ENCODE measurements around the gene CNTN5. TPM values are rescaled to one million over a fixed set of nuclear protein-coding genes. Genes with fewer than 3 reads are reported as not detected.
A peak's percentile ranks its signal among the peaks of the same experiment; 100 is the strongest.

CNTN5 gene
- total RNA-seq, 1 experiment from 2014 or later, result not detected

- Histone ChIP-seq H4K8ac (replicated peaks; ENCODE audit: insufficient read length, low read depth, low read length) (no peak overlapping the region), H3K27me3 (ENCODE audit: insufficient read depth, low read length) (no peaks in the 10 kb centered on the region), H2BK120ac (ENCODE audit: low read depth, low read length, poor library complexity, severe bottlenecking) (no peak overlapping the region), H3K18ac (ENCODE audit: insufficient read length, low read depth, low read length) (no peak overlapping the region), H3K4me1 (ENCODE audit: insufficient read depth, low read length) (no peaks in the 10 kb centered on the region), H2BK15ac (ENCODE audit: low read depth, low read length) (no peak overlapping the region), H2BK20ac (ENCODE audit: low read depth, low read length, poor library complexity, severe bottlenecking) (no peak overlapping the region), H3K14ac (ENCODE audit: insufficient read depth, low read length) (no peak overlapping the region), H3K23me2 (ENCODE audit: insufficient read length, low read depth, low read length, poor library complexity, severe bottlenecking) (no peaks in the 10 kb centered on the region), H3K79me1 (ENCODE audit: insufficient read depth, low read depth, low read length, poor library complexity, severe bottlenecking) (no peaks in the 10 kb centered on the region), H4K91ac (ENCODE audit: insufficient read length, low read depth, low read length) (no peak overlapping the region), H3K4ac (ENCODE audit: low read depth, low read length) (no peak overlapping the region), H3K9me3 (ENCODE audit: control insufficient read depth, low read depth, low read length) (no peaks in the 10 kb centered on the region), H2BK5ac (ENCODE audit: insufficient read length, low read length) (no peak overlapping the region), H3K9ac (ENCODE audit: extremely low read depth, insufficient read length, low read length) (no peak overlapping the region), H2BK12ac (ENCODE audit: insufficient read length, low read depth, low read length) (no peak overlapping the region), H3K79me2 (ENCODE audit: insufficient read depth, low read length) (no peaks in the 10 kb centered on the region), H2AK5ac (ENCODE audit: insufficient read length, low read length) (no peak overlapping the region), H4K20me1 (ENCODE audit: control insufficient read depth, insufficient read depth, insufficient read length) (no peaks in the 10 kb centered on the region), H4K5ac (ENCODE audit: insufficient read length, low read depth, low read length) (no peak overlapping the region), H3K27ac (ENCODE audit: insufficient read length, low read depth, low read length) (no peak overlapping the region), H3T11ph (ENCODE audit: low read length) (no peak overlapping the region), H3K23ac (ENCODE audit: insufficient read length, low read depth, low read length) (no peak overlapping the region), H3K56ac (ENCODE audit: insufficient read length, low read depth, low read length) (no peak overlapping the region), H2AFZ (ENCODE audit: low read length) (no peak overlapping the region), H3K4me2 (ENCODE audit: insufficient read depth, insufficient read length, low read length) (no peak overlapping the region)
- no peak for DNase-seq
- no peak for TF ChIP-seq CTCF (conservative IDR thresholded peaks at IDR 0.05)
- no peaks in the 10 kb centered on the region for H3K27me3 Mint-ChIP-seq (ENCODE audit: low read depth)
- H3K4me3 Mint-ChIP-seq, result no peak overlapping the region
- no CpG with 5 or more reads among the region's 5 CpGs for WGBS (ENCODE audit: extremely low coverage, insufficient read length, low lambda C conversion rate)
- no peaks in the 10 kb centered on the region for H3K9me3 Mint-ChIP-seq
- H3K36me3 Mint-ChIP-seq (ENCODE audit: insufficient read depth in 1 of 3, low read depth in 3 of 3), result no peaks in the 10 kb centered on the region
- H3K4me1 Mint-ChIP-seq, result no peaks in the 10 kb centered on the region
- peak overlapping the region in 1 of 3 experiments; percentile 45; a peak in 1 of 7 replicates for H3K27ac Mint-ChIP-seq
Measured at GRCh38 chr11:99352642-99353041, 331.9 kb downstream of the CNTN5 start.
